MV-4-11 (cell line): Measurements from ENCODE around the gene FBXL17.

ENCODE experiments used
- DNase-seq: peaks from one replicate; lab custom pipeline; 2025; lab: John Stamatoyannopoulos, UW

The FBXL17 gene

GRCh38 chr5:108249785-108250426 lies 132.0 kb downstream of the FBXL17 start:
- no peak for DNase-seq

- DNase-seq, result no peak
Measured at GRCh38 chr5:108249095-108249784, 132.7 kb downstream of the FBXL17 start.

GRCh38 chr5:108238936-108239887 lies 142.7 kb downstream of the FBXL17 start:
- no peak for DNase-seq

GRCh38 chr5:108238461-108238860 lies 143.4 kb downstream of the FBXL17 start:
- DNase-seq, result no peak

GRCh38 chr5:108233617-108234155 lies 148.2 kb downstream of the FBXL17 start:
- DNase-seq, result no peak

GRCh38 chr5:108232805-108233204 lies 149.1 kb downstream of the FBXL17 start:
- DNase-seq, result no peak

- DNase-seq, result no peak
Measured at GRCh38 chr5:108222011-108222410, 159.9 kb downstream of the FBXL17 start.

- DNase-seq, result no peak
Measured at GRCh38 chr5:108220834-108221233, 161.1 kb downstream of the FBXL17 start.

GRCh38 chr5:108216890-108217289 lies 165.0 kb downstream of the FBXL17 start:
- DNase-seq, result no peak

GRCh38 chr5:108214857-108215256 lies 167.0 kb downstream of the FBXL17 start:
- no peak for DNase-seq

GRCh38 chr5:108212775-108213346 lies 169.0 kb downstream of the FBXL17 start:
- DNase-seq, result no peak

- DNase-seq, result no peak
Measured at GRCh38 chr5:108206707-108207106, 175.2 kb downstream of the FBXL17 start.

- no peak for DNase-seq
Measured at GRCh38 chr5:108201721-108202120, 180.2 kb downstream of the FBXL17 start.

GRCh38 chr5:108196276-108196675 lies 185.6 kb downstream of the FBXL17 start:
- no peak for DNase-seq

- DNase-seq, result no peak
Measured at GRCh38 chr5:108193021-108193795, 188.7 kb downstream of the FBXL17 start.

GRCh38 chr5:108184940-108185339 lies 197.0 kb downstream of the FBXL17 start:
- no peak for DNase-seq

- no peak for DNase-seq
Measured at GRCh38 chr5:108181975-108182374, 199.9 kb downstream of the FBXL17 start.

- DNase-seq, result no peak
Measured at GRCh38 chr5:108174286-108174685, 207.6 kb downstream of the FBXL17 start.

GRCh38 chr5:108171759-108172158 lies 210.1 kb downstream of the FBXL17 start:
- no peak for DNase-seq

GRCh38 chr5:108168915-108169314 lies 213.0 kb downstream of the FBXL17 start:
- no peak for DNase-seq

- DNase-seq, result no peak
Measured at GRCh38 chr5:108167174-108167573, 214.7 kb downstream of the FBXL17 start.
